HG02588 (cell line): ENCODE data around the gene RNF141.

ENCODE experiments used
- ATAC-seq: cut with Tn5 transposase; IDR thresholded peaks from one replicate; pipeline ENCODE4 v1.9.1; 2021; ENCODE audit warnings: mild to moderate bottlenecking, moderate library complexity; ENCODE audit not compliant: unreplicated experiment

Gene RNF141

DNA sequence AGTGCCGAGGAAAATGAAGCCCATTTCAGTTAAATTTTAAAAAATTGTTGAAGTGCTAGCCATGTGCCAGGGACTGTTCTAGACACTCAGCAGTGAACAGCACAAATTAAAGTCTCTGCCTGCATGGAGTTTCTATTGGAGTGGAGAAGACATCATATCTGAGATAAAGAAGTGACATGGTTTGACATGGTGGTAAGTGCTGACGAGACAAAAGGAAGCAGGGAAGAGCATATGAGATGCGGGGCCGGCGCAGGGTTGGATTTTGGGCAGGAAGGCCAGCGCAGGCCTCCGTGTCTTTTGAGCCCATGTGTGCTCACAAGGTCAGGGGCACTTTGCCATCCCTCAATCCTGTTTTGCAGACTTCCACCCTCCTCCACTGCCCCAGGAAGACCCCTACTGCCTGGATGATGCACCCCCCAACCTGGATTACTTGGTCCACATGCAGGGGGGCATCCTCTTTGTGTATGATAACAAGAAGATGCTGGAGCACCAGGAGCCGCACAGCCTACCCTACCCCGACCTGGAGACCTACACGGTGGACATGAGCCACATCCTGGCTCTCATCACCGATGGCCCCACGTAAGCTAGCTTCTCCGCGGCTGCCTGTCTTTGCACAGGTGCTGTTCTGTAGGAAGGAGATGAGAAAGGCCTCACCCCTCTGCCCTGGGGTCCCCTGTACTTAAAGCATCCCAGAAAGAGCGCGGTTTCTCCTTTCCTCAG lies 56.4 kb downstream of the RNF141 start:
- no peak for ATAC-seq

DNA sequence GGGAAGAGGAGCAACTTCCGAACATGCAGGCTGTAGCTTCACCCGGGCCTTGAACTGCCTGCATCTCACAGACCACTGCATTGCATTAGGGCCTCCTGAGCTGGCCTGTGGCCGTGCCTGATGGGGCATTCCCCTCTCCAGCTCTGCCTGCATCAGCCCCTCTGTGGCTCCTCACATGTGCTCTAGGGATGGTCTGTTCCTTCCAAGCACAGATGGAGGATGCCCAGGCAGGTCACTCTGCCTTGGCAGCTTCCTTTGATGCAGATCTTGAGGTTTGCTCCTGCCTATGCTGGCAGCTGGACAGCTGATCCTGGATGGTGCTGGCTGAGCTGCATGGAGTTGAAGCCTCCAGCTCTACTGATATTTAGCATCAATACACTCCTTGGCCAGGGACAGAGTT lies 57.4 kb downstream of the RNF141 start:
- no peak for ATAC-seq

DNA sequence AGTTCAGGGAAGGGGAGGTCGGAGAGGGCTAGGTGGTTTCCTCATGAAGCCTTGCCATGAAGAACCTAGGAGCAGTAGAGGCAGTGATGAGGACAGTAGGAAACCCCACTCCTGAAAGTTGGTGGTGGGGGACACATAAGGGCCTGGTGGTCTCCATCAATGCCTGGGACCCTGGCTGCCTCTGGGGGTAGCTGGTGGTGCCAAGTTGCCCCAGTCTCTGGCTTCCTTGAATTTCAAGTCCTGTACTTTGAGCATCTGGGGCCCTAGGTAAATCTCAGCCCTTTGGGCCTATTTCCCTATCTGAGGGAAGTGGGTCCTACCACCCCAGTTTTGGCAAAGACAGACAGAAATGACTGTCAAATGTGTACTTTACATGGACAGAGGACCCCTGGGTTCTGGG lies 57.8 kb downstream of the RNF141 start:
- ATAC-seq, result no peak

DNA sequence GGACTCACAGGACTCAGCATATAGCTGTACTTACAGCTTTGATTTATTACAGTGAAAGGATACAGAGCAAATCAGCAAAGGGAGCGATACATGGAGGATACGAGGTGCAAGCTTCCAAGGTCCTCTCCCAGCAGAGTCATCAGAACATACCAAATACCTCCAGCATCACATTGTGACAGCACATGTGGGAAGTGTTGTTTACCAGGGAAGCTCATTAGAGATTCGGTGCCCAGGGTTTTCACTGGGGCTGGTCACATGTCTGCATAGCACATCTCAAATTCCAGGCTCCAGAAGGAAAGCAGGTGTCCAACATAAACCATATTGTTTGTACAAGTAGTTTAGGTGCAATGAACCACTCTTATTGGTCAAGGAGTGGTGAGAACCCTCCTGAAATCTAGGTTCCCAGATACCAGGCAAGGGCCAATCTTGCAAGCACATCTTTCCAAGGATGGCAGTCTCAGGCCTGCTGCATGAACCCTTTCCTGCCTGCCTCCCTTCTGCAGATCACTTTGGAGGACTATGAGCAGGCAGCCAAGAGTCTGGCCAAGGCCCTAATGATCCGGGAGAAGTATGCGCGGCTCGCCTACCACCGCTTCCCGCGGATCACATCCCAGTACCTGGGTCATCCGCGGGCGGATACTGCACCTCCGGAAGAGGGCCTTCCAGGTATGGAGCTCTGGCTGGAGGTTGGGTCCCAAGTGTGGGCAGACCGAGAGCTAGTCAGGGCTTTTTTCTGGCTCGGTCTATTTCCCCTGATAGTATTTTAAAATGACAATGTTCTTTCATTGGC lies 59.2 kb downstream of the RNF141 start:
- ATAC-seq, result no peak

DNA sequence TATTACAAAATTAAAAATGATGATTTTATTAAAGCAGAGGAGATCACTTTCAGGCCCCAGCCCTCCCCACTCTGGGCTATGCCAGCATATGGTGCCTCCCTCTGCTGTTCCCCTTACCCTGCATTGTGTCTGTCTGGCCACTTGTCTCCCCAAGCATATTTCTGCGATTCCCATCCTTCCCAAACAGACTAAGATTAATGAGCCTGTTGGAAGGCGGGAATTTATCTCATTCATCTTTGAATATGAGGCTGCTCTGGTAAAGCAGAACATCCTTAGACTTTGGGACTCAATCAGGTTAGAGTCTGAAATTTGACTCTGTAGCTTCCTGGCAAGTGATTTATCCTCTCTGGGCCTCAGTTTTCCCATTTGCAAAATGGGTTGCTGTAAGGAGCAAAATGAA lies 60.2 kb downstream of the RNF141 start:
- no peak for ATAC-seq

DNA sequence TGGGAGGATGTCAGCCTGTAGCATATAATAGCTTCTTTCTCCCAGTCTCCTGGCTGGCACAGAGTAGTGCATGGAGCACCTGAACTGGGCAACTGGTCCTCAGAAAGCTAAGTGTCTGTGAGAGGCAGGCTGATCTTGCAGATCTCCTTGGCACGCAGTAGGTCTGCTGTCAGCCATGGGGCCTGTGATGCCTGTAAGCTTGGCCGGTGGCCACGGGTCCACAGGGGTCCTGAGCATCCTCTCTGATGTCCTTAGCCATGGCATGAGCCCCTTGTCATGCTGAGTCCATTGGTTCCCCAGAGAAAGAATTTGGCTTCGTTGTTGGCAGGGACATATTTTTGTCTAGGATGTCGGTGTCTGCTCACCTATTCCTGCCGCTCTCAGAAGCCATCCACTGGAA lies 61.0 kb downstream of the RNF141 start:
- ATAC-seq, result no peak

DNA sequence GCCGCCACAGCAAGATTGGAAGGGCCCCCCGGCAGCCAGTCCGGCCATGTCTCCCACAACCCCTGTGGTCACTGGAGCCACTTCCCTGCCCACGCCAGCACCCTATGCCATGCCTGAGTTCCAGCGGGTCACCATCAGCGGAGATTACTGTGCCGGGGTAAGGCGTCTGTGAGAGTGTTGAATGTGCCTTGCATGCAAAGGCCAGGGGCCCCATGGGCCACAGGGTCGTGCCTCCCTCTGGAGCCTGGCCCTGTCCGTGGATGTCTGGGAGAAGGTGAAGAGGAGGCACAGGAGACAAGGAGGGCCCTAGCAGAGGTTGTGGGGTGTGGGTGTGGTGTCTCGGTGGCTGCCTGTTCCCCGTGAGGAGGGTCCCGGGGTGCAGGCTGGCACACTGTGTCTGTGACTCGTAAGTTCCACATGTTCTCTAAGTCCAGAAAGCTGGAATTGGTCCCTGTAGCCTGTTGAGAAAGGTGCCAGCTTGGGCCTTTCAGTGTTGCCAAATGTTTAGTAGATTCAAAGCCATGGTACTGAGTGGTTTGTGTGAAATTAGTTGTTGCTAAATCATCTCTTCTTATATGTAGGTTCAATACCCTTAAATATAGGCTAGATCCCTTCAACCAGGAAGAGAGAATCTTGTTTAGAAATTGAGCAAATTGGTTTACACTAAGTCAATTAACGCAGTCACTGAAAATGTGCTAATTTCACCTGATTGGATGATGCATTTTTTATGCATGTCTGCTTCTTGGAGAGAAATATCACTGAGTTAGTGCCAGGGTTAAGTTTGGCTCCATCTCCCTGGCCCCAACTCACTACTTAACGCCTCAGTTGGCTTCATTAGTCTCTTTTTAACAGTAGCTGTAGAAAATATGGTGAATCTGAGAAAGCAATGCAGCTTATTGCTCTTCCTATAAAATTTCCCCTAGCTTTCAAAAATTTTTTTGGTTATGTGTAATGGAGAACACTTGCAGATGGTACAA lies 62.1 kb downstream of the RNF141 start:
- ATAC-seq, result no peak

DNA sequence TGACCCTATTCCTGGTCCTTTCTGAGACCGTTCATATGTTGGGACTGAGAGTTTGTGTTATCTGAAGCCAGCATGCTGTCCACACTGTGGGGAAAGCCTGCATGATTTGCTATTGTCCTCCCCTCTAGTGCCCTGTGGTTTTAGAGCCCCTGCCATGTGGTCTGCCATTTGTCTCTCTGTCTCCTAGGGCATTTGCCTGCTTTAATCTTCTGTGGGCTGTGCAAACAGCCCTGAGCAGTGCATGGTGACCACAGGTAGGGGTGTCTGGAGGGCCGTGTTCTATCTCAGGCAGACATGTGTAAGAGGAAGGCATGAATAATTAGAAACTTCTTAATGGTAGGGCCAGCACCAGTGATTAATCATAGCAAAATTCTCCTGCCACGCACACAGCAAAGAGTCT lies 62.9 kb downstream of the RNF141 start:
- no peak for ATAC-seq

DNA sequence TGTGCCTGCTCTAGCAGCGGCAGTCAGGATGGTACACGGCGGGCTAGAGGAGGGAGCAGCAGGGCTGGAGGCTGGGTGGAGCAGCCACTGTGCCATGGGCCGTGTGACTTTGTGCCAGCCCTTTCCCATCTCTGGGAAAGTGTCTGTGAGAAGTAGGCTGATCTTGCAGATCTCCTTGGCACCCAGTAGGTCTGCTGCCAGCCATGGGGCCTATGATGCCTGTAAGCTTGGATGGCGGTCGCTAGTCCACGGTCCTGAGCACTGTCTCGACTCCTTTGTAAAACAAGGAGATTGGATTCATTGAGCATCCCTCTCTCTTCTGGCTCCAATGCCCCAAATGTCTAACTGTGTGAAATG lies 63.3 kb downstream of the RNF141 start:
- no peak for ATAC-seq

DNA sequence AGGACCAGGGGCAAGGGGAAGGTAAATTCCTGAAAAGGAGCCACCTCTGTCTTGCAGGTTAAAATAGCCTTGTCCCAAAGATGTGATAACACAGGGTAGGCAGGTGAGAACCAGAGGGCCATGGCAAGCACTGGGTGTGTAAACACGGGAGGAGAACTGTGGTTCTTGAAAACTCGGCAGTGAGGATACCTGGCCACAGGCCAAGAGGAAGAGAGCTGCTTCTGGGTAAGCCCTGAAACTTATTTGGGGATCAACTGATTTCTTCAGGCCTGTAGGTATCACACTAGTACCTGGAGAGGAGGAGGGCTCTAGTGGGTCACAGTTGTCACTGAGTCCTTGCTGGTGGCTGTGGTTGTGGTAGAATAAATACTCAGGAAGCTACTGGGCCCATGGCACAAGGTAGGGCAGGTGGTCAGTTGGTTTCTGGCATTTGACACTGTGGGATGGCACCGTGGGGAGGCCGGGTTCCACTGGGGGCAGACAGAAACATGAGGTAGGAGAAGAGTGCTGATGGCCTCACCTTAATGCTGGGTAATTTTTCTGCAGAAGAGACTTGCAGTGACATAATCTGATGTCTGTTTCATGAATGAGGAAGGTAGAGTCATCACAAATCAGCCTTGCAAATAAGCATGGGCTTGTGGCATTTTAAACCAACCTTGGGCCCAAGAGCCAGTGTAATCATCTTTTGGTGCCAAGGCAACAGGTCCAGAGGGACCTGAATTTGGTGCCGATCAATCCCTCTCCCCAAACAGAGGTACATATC lies 63.9 kb downstream of the RNF141 start:
- ATAC-seq, result no peak

DNA sequence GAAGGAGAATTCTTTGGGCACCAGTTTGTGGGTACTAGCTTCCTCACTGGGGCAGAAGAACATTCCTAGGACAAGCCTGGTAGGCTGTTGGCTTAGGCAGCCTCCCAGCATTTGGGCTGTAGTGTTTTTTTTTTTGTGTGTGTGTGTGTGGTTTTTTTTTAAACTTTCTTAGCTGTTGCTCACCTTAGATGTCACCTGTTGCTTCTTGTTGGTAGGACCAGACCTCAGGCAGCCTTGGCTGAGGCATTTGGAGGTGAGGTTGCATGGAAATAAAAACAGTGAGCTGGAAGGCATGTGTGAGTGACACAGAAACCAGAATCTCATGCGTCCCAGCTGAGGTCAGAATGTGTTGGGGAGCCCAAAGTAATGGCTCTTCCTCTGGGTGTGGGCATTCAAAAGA lies 64.6 kb downstream of the RNF141 start:
- no peak for ATAC-seq

DNA sequence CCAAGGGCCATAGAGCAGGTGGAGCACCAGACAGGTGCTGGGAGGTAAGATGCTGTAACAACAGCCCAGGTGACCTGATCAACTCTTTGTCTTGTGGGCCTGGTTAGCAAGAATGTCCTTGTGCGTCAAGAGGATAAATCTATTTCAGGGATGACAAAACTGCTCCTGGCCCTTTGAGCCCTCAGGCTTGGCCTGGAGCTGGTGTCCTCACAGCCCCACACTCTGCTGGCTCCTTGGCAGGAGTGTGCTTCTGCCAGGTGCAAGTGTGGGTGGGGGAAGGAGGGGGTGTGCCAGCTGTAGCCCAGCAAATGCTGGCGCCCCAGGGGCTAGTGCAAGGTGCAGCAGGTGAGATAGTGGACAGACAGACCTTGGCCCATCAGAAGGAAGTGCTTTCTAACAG lies 66.4 kb downstream of the RNF141 start:
- ATAC-seq, result no peak

DNA sequence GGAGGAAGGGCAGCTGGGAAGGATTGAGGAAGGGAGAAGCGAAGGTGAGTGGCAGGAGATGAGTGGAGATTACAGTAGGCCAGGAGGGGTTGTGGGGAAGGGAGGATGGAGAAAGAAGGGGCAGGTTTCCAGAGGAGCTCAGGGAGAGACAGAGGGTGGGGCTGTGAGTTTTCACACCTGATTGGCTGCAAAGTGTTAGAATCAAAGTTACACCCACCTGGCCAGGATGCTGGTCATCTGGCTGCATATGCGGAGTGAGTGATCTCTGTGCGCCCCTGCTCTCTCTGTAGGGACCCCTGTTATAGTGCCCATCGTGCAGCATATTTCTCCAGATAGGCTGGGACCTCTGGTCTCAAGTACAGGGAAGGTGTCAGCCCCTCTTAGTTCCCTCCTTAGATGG lies 67.6 kb downstream of the RNF141 start:
- ATAC-seq, result no peak

DNA sequence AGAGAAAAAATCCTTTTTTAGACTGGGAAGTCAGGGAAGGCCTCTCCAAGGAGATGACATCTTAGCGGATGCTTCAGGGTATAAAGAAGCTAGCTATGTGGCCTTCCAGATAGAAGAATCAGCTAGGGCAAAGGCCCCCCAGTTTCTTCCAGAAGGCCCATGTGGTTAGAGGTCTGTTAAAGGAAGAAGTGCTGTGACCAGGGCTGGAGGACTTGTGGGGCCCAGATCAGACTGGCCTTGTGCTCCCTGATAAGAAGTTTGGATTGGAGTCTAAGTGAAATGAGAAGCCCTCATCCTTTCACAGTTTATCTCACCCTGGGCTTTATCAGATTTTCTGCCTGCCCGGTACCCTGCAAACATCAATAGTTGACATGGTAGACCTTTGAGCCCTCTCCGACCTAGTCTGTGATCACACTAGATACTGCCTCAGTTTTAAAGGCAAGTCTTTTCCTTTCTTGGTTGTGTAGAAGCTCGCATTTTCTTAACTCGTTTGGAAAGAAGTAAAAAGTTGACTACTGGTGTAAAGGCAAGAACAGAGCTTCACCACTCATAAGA lies 78.2 kb downstream of the RNF141 start:
- no peak for ATAC-seq
